GM18526 (cell line): Measurements from ENCODE around the gene DMBX1.

Source experiments
- POLR2A ChIP-seq: IDR thresholded peaks from 3 replicates; pipeline ENCODE4 v1.6.1; 2011; ENCODE audit not compliant: insufficient read length; ENCODE audit errors: extremely low read depth

Gene DMBX1

DNA sequence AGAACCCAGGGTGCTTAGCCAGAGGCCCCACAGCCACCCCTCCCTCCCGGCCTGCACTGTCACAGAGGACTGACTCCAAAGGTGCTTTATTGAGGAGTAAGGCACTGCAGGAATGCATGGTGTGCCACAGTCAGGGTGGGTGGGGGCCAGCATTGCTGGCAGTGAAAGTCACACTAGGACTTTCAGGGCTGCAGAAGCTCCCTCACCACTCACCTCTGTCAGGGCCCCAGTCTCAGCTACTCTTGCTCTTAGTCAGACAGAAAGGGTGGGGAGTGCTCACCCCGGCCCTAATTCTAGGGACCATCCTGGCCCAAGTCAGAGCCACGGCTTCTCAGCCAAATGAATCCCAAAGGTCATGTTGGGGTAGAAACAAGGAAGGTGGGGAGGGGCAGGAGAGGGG is 42.5 kb downstream of the DMBX1 start:
- no peak for TF ChIP-seq POLR2A

DNA sequence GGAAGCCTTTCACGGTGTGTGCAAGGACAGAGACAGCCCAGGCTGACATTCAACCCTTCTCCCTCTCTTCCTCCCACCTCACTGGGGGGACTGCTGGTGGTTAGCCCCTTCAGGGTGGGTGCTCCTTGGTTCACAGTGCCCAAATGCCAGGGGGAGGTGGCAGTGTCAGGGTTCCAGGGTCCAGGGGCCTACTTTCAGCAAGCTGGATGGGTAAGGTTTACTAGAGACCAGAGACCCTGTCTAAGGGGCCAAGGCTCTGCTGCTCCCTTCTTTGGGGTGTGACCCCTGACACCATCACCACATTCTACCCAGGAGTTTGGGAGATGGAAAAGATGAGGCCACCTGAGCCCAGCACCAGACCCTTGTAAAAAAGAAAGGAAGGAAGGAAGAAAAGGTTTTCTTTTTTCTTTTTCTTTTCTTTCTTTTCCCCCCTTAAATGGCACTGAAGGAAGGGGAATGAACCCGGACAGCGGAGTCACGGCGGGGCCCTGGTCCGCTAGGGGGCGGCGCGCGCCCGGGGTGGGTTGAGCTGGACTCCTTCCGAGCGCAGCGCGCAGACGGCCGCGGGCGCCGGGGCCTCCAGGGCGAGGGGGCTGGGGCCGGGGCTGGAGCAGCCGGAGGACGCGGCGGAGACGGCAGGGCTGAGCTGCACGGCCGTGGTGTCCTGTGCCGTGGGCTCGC is 43.0 kb downstream of the DMBX1 start:
- TF ChIP-seq POLR2A = no peak

DNA sequence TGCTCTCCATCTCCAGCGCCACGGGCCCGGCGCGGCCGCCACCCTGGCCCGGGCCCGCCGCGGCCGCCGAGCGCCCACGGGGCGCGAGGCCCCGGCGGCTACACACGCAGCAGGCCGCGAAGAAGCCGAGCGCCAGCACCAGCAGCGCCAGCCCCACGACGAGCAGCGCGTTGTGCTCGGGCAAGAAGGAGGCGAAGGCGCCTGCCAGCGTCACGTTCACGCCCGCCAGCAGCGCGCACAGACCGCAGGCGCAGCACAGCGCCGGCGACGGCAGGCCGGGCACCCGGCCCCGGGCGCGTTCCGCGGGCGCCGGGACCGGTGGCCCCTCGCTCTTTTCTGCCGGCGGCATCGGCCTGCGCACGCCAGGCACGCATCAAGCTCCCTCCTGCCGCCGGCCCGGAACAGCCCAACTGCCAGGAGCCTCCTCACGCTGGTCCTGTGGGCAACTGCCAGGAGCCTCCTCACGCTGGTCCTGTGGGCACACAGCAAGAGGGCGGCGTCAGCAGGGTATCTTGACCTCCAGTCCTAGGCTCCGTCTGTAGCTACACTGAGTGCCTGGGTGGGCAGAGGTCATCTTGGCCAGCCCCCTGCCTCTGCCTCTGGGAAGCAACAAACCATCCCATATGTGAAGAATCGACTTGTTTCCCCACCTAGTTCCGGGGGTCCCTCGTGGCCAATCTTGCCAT is 43.7 kb downstream of the DMBX1 start:
- no peak for TF ChIP-seq POLR2A

DNA sequence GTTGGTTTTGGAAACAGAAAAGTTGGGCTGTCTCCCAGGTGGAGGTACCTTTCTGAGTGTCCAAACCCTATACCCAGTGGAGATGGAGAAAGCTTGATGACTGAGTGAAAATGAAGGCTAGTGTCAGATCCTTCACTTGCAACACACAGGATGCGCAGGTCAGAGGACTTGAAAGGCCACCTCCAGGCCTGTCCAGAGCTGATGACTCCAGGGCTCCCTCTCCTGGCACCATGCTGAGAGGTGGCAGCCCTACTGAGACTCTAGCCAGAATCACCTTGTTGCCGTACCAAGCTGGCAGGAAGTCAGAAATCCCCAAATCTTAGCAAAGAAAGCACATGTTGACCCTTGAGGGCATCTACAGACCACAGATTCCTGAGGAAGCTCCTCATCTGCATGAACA is 45.4 kb downstream of the DMBX1 start:
- no peak for TF ChIP-seq POLR2A

DNA sequence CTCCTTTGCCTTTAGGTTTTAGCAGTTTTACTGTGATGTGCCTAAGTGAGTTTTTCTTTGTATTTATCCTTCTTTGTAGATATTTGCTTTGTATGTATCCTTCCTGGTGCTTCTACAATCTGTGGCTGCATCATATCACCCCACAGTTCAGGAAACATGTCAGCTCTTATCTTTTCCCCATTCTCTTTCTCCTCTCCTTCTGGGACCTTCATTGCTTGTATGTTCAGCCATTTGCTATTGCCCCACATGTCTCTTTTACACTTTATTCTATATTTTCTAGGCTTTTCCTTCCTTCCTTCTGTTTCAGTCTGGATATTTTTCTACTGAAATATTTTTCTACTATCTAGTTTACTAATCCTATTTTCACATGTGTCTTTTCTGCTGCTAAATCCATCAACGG is 46.9 kb downstream of the DMBX1 start:
- no peak for TF ChIP-seq POLR2A

DNA sequence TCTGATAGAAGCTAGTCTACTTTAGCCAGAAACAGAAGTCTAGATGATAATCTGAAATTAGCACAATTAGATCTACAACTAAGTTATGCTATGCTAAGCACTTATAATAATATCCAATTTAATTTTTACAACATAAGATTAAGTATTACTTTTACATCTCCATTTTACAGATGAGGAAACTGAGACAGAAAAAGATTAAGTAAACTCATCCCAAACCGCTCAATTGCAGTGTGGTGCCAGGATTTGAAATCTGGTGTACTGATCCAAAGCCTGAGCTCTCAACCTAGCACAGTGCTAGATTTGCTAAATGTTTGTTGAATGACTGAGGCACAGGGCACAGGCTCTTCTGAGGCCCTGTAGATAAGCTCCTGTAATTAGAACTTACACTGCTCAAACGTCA is 48.0 kb downstream of the DMBX1 start:
- no peak for TF ChIP-seq POLR2A

DNA sequence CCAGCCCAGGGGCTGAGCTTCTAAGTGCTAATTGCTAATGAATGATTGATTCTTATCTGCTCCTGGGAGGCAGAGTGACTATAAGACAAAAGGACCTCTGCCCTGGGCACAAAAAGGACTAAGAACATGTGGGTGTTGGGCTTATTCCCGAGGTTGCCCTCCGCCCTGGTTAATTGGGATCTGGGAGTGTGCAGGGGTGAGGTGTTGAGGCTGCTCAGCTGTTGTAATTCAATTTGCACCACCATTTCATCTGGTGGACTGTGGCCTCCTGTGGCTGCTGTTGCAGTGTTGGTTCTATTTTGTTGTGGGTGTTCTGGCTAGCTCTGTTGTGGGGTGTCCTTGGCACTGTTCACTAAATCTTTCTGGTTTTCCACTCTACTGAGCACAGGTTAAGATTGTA is 48.5 kb downstream of the DMBX1 start:
- no peak for TF ChIP-seq POLR2A
